Tibial nerve (tissue), 4 donors: ENCODE results near the gene AGK. TPM values are rescaled to one million over a fixed set of nuclear protein-coding genes. Genes with fewer than 3 reads are reported as not detected.

Source experiments
- DNase-seq, 2 donors: peaks; one replicate each; pipeline ENCODE4 v3.0.0-alpha.2; 2019; ENCODE audit warnings: low spot score in 2 of 2
- H3K27ac ChIP-seq, 4 donors: fragments of 200-600 bp; sonication (generic) in 3 of 4; one replicate each; pipeline ENCODE4 v1.5.1; 2017 to 2019; ENCODE audit warnings: mild to moderate bottlenecking in 1 of 4
- H3K27me3 ChIP-seq, 2 donors: fragments of 200-600 bp; sonication (generic) in 1 of 2; one replicate each; pipeline versions ENCODE4 v1.5.1 to v1.6.0; 2017 to 2019
- H3K36me3 ChIP-seq, 3 donors: fragments of 200-600 bp; sonication (generic); one replicate each; pipeline ENCODE4 v1.5.1; 2018 to 2019
- H3K4me1 ChIP-seq, 4 donors: fragments of 200-600 bp; sonication (generic) in 3 of 4; one replicate each; pipeline ENCODE4 v1.5.1; 2017 to 2019
- H3K4me3 ChIP-seq, 4 donors: fragments of 200-600 bp; sonication (generic) in 3 of 4; one replicate each; pipeline ENCODE4 v1.5.1; 2017 to 2019; ENCODE audit warnings: mild to moderate bottlenecking in 1 of 4, moderate library complexity in 1 of 4
- H3K9me3 ChIP-seq, 4 donors: fragments of 200-600 bp; sonication (generic) in 3 of 4; one replicate each; pipeline ENCODE4 v1.5.1; 2017 to 2019
- EP300 ChIP-seq, 2 donors: sonication (generic); formaldehyde crosslinking; IDR thresholded peaks; one replicate each; pipeline ENCODE4 v1.6.1; 2017; ENCODE audit warnings: antibody characterized with exemption in 2 of 2, mild to moderate bottlenecking in 1 of 2
- POLR2A ChIP-seq, 2 donors: fragments of 450-650 bp; IDR thresholded peaks; one replicate each; pipeline ENCODE4 v1.6.1; 2017; ENCODE audit warnings: antibody characterized with exemption in 2 of 2, mild to moderate bottlenecking in 2 of 2, moderate library complexity in 2 of 2
- whole genome bisulfite sequencing, 2 donors: methylation state at CpG; one replicate each; pipeline ENCODE4 v1.1.5; 2018; 5-methylcytosine and 5-hydroxymethylcytosine counted together
- total RNA-seq, 4 donors: library from RNA; depleted of rRNA; stranded (reverse); fragments of >200 nt; gene quantifications; one replicate each; pipeline ENCODE4 v1.1.0, GENCODE V29; 2016
- TF ChIP-seq, protein P1 (sequence below), 5 experiments: fragments of 200-600 bp in 3 of 5; fragments of 450-650 bp in 2 of 5; sonication (generic) in 3 of 5; IDR thresholded peaks; one replicate each; pipeline ENCODE4 v1.5.1; 2016 to 2019; ENCODE audit warnings: antibody characterized with exemption in 5 of 5, mild to moderate bottlenecking in 3 of 5, moderate library complexity in 2 of 5

The AGK gene
- total RNA-seq, 4 donors from 2014 or later, result 16.4 to 45.9 (median 26.3) TPM

DNA sequence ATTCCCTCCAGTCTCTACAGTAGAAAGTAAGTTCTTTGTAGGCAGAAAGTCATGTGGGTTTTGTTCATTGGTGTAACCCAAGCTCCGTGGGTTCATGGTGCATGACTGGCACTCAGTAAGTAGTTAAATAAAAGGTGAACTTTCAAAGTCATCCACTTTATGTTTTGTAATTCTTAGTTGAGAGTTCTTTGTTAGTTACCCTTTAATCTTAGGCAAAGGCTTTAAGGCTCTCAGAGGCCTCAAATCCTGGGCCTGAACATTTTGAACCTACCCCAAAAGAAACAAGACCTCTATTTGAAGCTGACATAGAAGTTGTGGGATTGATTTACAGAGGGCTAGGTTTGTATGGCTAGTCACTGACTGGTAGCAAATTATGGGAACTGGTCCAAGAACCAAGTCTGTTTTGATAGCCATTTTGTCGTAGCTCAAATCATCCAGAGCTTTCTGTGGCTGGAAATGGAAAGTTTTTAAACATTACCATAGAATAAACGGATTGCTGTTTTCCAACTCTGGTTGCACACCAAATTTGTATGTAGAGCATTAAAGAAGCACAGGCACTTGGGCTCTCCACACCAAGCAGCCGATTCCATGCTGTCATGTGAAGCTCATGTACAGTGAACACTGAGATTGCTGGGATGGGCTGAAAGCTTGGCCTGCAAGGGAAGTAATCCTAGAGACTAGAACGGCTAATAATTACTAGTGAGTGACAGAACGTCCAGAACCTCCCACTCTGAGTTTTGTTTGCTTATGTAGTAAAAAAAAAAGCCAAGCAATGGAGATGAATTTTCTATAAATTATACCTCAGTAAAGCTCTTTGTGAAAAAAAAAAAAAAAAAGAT is 97.3 kb downstream of the AGK start:
- 49% methylated on average over 6 of the region's 6 CpGs for WGBS, 2 donors
- no peak for DNase-seq
- Histone ChIP-seq H3K27ac (peak overlapping the region in 2 of 4 donors; percentile 31 to 79), H3K27me3 (no peaks in the 10 kb centered on the region), H3K4me3 (no peak overlapping the region), H3K9me3 (no peaks in the 10 kb centered on the region), H3K4me1 (peaks cover 0 to 23% (median 8%) of the 10 kb centered on the region in 4 donors), H3K36me3 (peaks cover 0 to 29% (median 0%) of the 10 kb centered on the region in 3 donors)
- TF ChIP-seq EP300 (IDR thresholded peaks at IDR 0.05), result no peak
- no peak for TF ChIP-seq POLR2A (IDR thresholded peaks at IDR 0.05)
- TF ChIP-seq, protein P1, sequence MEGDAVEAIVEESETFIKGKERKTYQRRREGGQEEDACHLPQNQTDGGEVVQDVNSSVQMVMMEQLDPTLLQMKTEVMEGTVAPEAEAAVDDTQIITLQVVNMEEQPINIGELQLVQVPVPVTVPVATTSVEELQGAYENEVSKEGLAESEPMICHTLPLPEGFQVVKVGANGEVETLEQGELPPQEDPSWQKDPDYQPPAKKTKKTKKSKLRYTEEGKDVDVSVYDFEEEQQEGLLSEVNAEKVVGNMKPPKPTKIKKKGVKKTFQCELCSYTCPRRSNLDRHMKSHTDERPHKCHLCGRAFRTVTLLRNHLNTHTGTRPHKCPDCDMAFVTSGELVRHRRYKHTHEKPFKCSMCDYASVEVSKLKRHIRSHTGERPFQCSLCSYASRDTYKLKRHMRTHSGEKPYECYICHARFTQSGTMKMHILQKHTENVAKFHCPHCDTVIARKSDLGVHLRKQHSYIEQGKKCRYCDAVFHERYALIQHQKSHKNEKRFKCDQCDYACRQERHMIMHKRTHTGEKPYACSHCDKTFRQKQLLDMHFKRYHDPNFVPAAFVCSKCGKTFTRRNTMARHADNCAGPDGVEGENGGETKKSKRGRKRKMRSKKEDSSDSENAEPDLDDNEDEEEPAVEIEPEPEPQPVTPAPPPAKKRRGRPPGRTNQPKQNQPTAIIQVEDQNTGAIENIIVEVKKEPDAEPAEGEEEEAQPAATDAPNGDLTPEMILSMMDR (IDR thresholded peaks at IDR 0.05), result no peak

DNA sequence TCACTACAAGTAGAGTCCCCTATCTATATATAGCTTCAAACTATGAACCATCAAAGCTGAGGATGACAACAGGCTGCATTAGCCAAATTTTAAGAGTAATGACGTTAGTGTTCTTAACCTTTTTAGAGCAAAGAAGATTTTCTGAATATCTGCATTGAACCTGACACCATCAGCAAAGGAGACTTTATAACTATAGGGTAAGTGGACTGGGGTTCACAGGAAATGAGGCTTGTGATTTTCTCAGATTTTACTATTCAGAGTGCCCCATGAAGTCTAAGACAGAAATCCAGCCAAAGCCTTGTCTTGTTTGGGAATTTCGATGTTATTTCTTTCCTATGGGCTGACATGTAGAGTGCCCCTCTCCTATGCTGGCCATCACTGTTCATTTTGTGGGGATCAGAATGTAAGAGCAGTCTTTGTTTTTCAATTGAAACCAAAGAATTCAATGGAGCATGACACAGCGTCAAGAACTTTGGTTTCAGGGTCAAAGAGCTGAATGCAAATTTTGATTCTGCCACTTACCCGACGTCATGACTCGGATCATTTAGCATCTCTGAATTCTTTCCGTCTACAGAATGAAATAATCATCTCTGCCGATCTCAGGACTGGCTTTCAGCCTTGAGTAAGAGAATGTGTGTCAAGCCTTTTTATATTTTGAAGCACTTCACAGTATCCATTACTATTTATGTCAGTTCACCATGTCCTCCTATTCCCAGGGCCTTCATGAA is 98.1 kb downstream of the AGK start:
- Histone ChIP-seq H3K4me1 (peaks cover 0 to 23% (median 8%) of the 10 kb centered on the region in 4 donors), H3K27ac (peak overlapping the region in 3 of 4 donors; percentile 31 to 79 (median 31)), H3K4me3 (no peak overlapping the region), H3K27me3 (no peaks in the 10 kb centered on the region), H3K9me3 (no peaks in the 10 kb centered on the region), H3K36me3 (peaks cover 0 to 31% (median 0%) of the 10 kb centered on the region in 3 donors)
- DNase-seq, result no peak
- TF ChIP-seq, protein P1 (IDR thresholded peaks at IDR 0.05), result no peak
- TF ChIP-seq EP300 (IDR thresholded peaks at IDR 0.05) (no peak), POLR2A (IDR thresholded peaks at IDR 0.05) (no peak)
- 40% methylated on average over 8 of the region's 8 CpGs for WGBS, 2 donors

DNA sequence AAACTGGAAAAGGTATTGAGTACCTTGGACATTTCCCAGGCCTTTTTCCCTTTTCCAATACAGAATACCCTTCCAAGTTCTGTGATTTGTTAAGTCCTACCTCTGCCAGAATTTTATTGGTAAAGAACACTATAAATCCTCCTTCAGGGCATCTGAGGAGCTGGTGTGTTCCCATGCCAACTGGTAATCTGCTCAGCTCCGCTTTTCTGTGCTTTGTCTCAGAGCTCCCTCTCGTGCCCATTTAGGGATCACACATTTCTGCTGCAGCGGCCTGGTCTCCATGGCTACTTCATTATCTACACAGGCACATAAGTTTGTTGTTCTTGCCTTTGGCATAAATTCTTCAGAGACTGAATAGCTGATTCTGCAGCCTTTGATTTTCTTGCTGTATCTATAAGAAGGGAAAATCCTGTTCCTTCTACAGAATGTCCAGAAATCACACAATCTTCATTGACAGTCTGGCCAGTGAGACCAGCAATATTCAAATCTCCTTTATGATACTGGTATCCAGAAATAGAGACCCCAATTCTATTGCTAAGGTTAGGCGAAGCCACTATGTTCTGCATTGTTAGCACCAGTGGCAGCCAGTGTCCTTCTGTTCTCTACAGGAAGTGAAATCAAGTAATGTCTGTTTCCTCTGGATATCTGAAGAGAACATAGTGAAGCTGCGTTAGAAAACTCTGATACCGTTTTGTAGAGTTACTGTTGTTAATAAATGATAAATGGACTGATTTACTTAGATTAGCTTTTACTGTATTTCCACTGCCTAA is 98.8 kb downstream of the AGK start:
- H3K4me3 ChIP-seq, result no peak overlapping the region
- WGBS, 2 donors, result 24 to 27% methylated on average over 6 of the region's 6 CpGs
- H3K9me3 ChIP-seq, result no peaks in the 10 kb centered on the region
- no peaks in the 10 kb centered on the region for H3K27me3 ChIP-seq
- peak in 1 of 2 donors; percentile 45 for DNase-seq
- TF ChIP-seq POLR2A (IDR thresholded peaks at IDR 0.05) (no peak), EP300 (IDR thresholded peaks at IDR 0.05) (peak in 1 of 2 donors; percentile 31)
- TF ChIP-seq, protein P1 (IDR thresholded peaks at IDR 0.05), result peak; percentile 50 to 71 (median 67)
- H3K4me1 ChIP-seq, result peaks cover 0 to 24% (median 8%) of the 10 kb centered on the region in 4 donors
- H3K27ac ChIP-seq, result peak overlapping the region in 2 of 4 donors; percentile 31 to 79
- peaks cover 0 to 33% (median 0%) of the 10 kb centered on the region in 3 donors for H3K36me3 ChIP-seq

DNA sequence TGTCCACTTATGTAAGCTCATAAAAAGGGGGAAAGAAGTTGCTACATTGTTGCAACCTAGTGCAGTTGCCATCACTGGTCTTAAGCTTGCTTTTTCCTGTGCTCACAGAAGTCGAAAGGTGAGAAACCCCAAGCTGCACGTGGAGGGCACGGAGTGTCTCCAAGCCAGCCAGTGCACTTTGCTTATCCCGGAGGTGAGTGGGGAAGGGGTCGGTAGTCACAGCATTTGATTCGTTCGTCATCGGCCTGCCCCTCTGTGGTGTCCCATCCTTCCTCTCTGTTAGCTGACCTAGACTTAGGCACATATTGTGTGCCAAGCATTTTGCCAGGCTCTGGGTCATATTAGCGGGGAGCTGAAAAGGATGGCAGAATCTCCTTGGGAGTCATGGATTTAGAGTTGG is 100.2 kb downstream of the AGK start:
- no peak for DNase-seq
- TF ChIP-seq, protein P1 (IDR thresholded peaks at IDR 0.05), result no peak
- TF ChIP-seq EP300 (IDR thresholded peaks at IDR 0.05) (no peak), POLR2A (IDR thresholded peaks at IDR 0.05) (no peak)
- H3K27me3 ChIP-seq, result no peaks in the 10 kb centered on the region
- no peak overlapping the region for H3K27ac ChIP-seq
- peaks cover 0 to 25% (median 8%) of the 10 kb centered on the region in 4 donors for H3K4me1 ChIP-seq
- no peaks in the 10 kb centered on the region for H3K9me3 ChIP-seq
- 78 to 87% methylated on average over 9 of the region's 9 CpGs for WGBS, 2 donors
- H3K4me3 ChIP-seq, result no peak overlapping the region
- H3K36me3 ChIP-seq, result peaks cover 0 to 40% (median 0%) of the 10 kb centered on the region in 3 donors
